Panc1 (cell line): Measurements from ENCODE around the gene CRMP1. TPM values are rescaled to one million over a fixed set of nuclear protein-coding genes. Genes with fewer than 3 reads are reported as not detected.

ENCODE experiments used
- ATAC-seq: fragments of 200-7000 bp; cut with Tn5 transposase; 2 replicates; pipeline ENCODE4 v1.9.1; 2020; ENCODE audit warnings: mild to moderate bottlenecking, moderate library complexity
- BruUV-seq: library from RNA; stranded (reverse); fragments of 400-500 nt; replicated peaks from 2 replicates; lab custom pipeline; 2021; lab: Mats Ljungman, UMichigan
- CTCF ChIA-PET: fragments of 300-600 bp; sonication (Branson Sonifier 250); formaldehyde crosslinking; loops from one replicate; lab custom pipeline; 2022; ENCODE audit warnings: antibody characterized with exemption; lab: Charles Lee
- POLR2A ChIA-PET: fragments of 300-600 bp; sonication (Branson Sonifier 250); formaldehyde crosslinking; loops from one replicate; lab custom pipeline; 2022; ENCODE audit warnings: antibody characterized with exemption; lab: Charles Lee
- DNase-seq: peaks from one replicate; pipeline ENCODE4 v3.0.0-alpha.2; 2010; ENCODE audit warnings: low read depth, low spot score
- H3K27ac ChIP-seq: 2 replicates; pipeline ENCODE4 v1.5.1; 2011; ENCODE audit warnings: mild to moderate bottlenecking, low read length, inconsistent platforms
- H3K27me3 ChIP-seq: fragments of 200-500 bp; sonication (Bioruptor generic); 2 replicates; pipeline ENCODE4 v1.6.0; 2014; ENCODE audit warnings: low read length, inconsistent platforms; ENCODE audit not compliant: control insufficient read depth, insufficient read depth
- H3K36me3 ChIP-seq: fragments of 200-500 bp; sonication (Bioruptor generic); 2 replicates; pipeline ENCODE4 v1.5.1; 2014; ENCODE audit warnings: inconsistent platforms, mild to moderate bottlenecking, low read length, moderate library complexity; ENCODE audit not compliant: control insufficient read depth, insufficient read depth
- H3K4me1 ChIP-seq: 2 replicates; pipeline ENCODE4 v1.5.1; 2011; ENCODE audit warnings: inconsistent platforms, mild to moderate bottlenecking, low read length, moderate library complexity; ENCODE audit not compliant: control insufficient read depth, insufficient read depth
- H3K4me3 ChIP-seq, 2 experiments: 2 replicates each; pipeline ENCODE4 v1.5.1; 2011 to 2012; ENCODE audit warnings: low read depth in 2 of 2, low read length in 2 of 2, mild to moderate bottlenecking in 2 of 2, inconsistent platforms in 1 of 2, moderate library complexity in 1 of 2
- H3K9me3 ChIP-seq: fragments of 200-500 bp; sonication (Bioruptor generic); 2 replicates; pipeline ENCODE4 v1.5.1; 2014; ENCODE audit warnings: low read depth, mild to moderate bottlenecking, inconsistent platforms, low read length, moderate library complexity; ENCODE audit not compliant: control insufficient read depth, insufficient read depth
- POLR2AphosphoS5 ChIP-seq: IDR thresholded peaks from 2 replicates; pipeline ENCODE4 v1.6.1; 2012; ENCODE audit warnings: mild to moderate bottlenecking, low read depth, low read length, moderate library complexity
- REST ChIP-seq, 2 experiments: IDR thresholded peaks; 2 replicates each; pipeline ENCODE4 v1.6.1; 2011 to 2012; ENCODE audit warnings: low read depth in 2 of 2, control low read depth in 1 of 2, low read length in 1 of 2, mild to moderate bottlenecking in 1 of 2, moderate library complexity in 1 of 2; ENCODE audit not compliant: insufficient read depth in 1 of 2
- SIN3A ChIP-seq: IDR thresholded peaks from 2 replicates; pipeline ENCODE4 v1.6.1; 2012; ENCODE audit warnings: low read depth, mild to moderate bottlenecking, low read length, moderate library complexity, borderline replicate concordance; ENCODE audit not compliant: insufficient read depth
- TCF7L2 ChIP-seq: IDR thresholded peaks from 2 replicates; pipeline ENCODE4 v1.6.1; 2011; ENCODE audit warnings: mild to moderate bottlenecking, low read depth, low read length, inconsistent platforms
- in situ Hi-C: cut with HindIII; loops from 2 replicates; pipeline ENCODE4 v1.10.0; 2016; ENCODE audit warnings: low sequenced_read_pairs, low pct_unique_long_range_greater_than_20kb
- intact Hi-C: fragments of 100-400 bp; cut with micrococcal nuclease; formaldehyde crosslinking; loops from one replicate; pipeline ENCODE4 v1.10.0; 2022; ENCODE audit not compliant: unreplicated experiment
- total RNA-seq: library from RNA; stranded (reverse); gene quantifications from one replicate; pipeline ENCODE4 v1.2.1, GENCODE V29; 2021; ENCODE audit not compliant: unreplicated experiment
- TF ChIP-seq, protein P1 (sequence below): fragments of 450-650 bp; IDR thresholded peaks from 2 replicates; pipeline ENCODE4 v1.5.1; 2017; ENCODE audit warnings: mild to moderate bottlenecking

CRMP1 gene
- total RNA-seq, 1 experiment from 2014 or later, result 0.28 TPM

- no peak for TF ChIP-seq TCF7L2
- no peak for TF ChIP-seq SIN3A
- no peak for TF ChIP-seq POLR2AphosphoS5
- TF ChIP-seq, protein P1, sequence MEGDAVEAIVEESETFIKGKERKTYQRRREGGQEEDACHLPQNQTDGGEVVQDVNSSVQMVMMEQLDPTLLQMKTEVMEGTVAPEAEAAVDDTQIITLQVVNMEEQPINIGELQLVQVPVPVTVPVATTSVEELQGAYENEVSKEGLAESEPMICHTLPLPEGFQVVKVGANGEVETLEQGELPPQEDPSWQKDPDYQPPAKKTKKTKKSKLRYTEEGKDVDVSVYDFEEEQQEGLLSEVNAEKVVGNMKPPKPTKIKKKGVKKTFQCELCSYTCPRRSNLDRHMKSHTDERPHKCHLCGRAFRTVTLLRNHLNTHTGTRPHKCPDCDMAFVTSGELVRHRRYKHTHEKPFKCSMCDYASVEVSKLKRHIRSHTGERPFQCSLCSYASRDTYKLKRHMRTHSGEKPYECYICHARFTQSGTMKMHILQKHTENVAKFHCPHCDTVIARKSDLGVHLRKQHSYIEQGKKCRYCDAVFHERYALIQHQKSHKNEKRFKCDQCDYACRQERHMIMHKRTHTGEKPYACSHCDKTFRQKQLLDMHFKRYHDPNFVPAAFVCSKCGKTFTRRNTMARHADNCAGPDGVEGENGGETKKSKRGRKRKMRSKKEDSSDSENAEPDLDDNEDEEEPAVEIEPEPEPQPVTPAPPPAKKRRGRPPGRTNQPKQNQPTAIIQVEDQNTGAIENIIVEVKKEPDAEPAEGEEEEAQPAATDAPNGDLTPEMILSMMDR, result no peak
- no peak for TF ChIP-seq REST (IDR thresholded peaks at IDR 0.05; ENCODE audit: insufficient read depth in 1 of 2, low read depth in 2 of 2, low read length in 1 of 2)
- ChIA-PET POLR2A (no interaction called here), CTCF (interaction anchor here (0.6 kb wide), 1 partner anchor 1690 kb away, joined by 3 read pairs; no protein-coding TSS in a partner anchor)
- Histone ChIP-seq H3K27me3 (no peaks in the 10 kb centered on the region), H3K27ac (no peak overlapping the region), H3K9me3 (peaks cover 5% of the 10 kb centered on the region; the same call in 1 of the 2 replicates), H3K36me3 (no peaks in the 10 kb centered on the region), H3K4me1 (no peaks in the 10 kb centered on the region), H3K4me3 (no peak overlapping the region)
- in situ Hi-C loops, result no loop called here
- intact Hi-C loops, result no loop called here
- DNase-seq, result no peak
- BruUV-seq, result no TSS peak
- ATAC-seq, result no peak
Measured at GRCh38 chr4:5780831-5781480, 111.9 kb downstream of the CRMP1 start.

DNA sequence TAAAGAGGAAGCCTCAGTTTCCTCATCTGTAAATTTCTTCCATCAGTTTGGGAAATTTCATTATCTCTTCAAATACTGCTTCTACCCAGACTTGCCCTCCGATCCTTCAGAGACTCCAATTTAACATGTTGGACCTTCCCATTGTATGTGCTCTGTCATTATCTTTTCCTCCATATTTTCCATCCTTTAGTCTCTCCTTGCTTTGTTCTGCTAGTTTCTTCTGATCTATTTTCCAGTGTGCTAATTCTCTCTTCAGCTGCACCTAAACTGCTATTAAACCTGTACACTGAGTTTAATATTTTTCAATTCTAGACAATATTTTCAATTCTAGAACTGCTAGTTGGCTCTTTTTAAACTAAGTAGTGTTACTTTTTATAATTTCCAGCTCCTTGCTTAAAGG lies 116.4 kb downstream of the CRMP1 start:
- no peak overlapping the region for H3K27ac ChIP-seq
- BruUV-seq, result no TSS peak
- no peak for ATAC-seq
- no peak for DNase-seq
- no peaks in the 10 kb centered on the region for H3K36me3 ChIP-seq
- CTCF ChIA-PET, result no interaction called here
- no peaks in the 10 kb centered on the region for H3K4me1 ChIP-seq
- H3K4me3 ChIP-seq, result no peak overlapping the region
- peaks cover 5% of the 10 kb centered on the region; the same call in 1 of the 2 replicates for H3K9me3 ChIP-seq
- in situ Hi-C loops, result no loop called here
- TF ChIP-seq REST (IDR thresholded peaks at IDR 0.05; ENCODE audit: insufficient read depth in 1 of 2, low read depth in 2 of 2, low read length in 1 of 2) (no peak), SIN3A (no peak), POLR2AphosphoS5 (no peak), TCF7L2 (no peak)
- TF ChIP-seq, protein P1, result no peak
- H3K27me3 ChIP-seq, result no peaks in the 10 kb centered on the region
- intact Hi-C loops, result no loop called here
- POLR2A ChIA-PET, result no interaction called here
